Measurements from ENCODE around the gene ATP2C2. TPM values are rescaled to one million over a fixed set of nuclear protein-coding genes. Genes with fewer than 3 reads are reported as not detected.
"Not testable (repeated sequence)": the region's sequence is repeated elsewhere in the genome, so short reads cannot be mapped to it uniquely, and the experiment has no call there.

The ATP2C2 gene
- total RNA-seq, 1 donor = not detected

- Histone ChIP-seq H3K4me3 (ENCODE audit: insufficient read depth, low read length) (no peak overlapping the region), H3K27me3 (ENCODE audit: insufficient read depth, low read length) (peaks cover 11% of the 10 kb centered on the region), H3K79me2 (ENCODE audit: insufficient read depth, low read length) (no peaks in the 10 kb centered on the region), H3K4me1 (ENCODE audit: insufficient read depth, low read length) (no peaks in the 10 kb centered on the region), H3K9me3 (ENCODE audit: low read depth, low read length) (no peaks in the 10 kb centered on the region), H4K20me1 (ENCODE audit: insufficient read depth, low read length) (no peaks in the 10 kb centered on the region), H3K36me3 (ENCODE audit: insufficient read depth, low read length) (no peaks in the 10 kb centered on the region), H2AFZ (ENCODE audit: low read length) (no peak overlapping the region), H3K4me2 (ENCODE audit: insufficient read depth, low read length) (no peak overlapping the region), H3K27ac (ENCODE audit: low read depth, low read length) (no peak overlapping the region)
- TF ChIP-seq, protein P1, sequence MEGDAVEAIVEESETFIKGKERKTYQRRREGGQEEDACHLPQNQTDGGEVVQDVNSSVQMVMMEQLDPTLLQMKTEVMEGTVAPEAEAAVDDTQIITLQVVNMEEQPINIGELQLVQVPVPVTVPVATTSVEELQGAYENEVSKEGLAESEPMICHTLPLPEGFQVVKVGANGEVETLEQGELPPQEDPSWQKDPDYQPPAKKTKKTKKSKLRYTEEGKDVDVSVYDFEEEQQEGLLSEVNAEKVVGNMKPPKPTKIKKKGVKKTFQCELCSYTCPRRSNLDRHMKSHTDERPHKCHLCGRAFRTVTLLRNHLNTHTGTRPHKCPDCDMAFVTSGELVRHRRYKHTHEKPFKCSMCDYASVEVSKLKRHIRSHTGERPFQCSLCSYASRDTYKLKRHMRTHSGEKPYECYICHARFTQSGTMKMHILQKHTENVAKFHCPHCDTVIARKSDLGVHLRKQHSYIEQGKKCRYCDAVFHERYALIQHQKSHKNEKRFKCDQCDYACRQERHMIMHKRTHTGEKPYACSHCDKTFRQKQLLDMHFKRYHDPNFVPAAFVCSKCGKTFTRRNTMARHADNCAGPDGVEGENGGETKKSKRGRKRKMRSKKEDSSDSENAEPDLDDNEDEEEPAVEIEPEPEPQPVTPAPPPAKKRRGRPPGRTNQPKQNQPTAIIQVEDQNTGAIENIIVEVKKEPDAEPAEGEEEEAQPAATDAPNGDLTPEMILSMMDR (IDR thresholded peaks at IDR 0.05; ENCODE audit: extremely low read depth, low read depth, low read length) = no peak
- no peak for DNase-seq (ENCODE audit: insufficient read length, low spot score, missing footprints)
Measured at GRCh38 chr16:84397090-84397489, 28.8 kb downstream of the ATP2C2 start.

GRCh38 chr16:84398701-84399100 is 30.4 kb downstream of the ATP2C2 start:
- H3K36me3 ChIP-seq (ENCODE audit: insufficient read depth, low read length) = no peaks in the 10 kb centered on the region
- H3K27me3 ChIP-seq (ENCODE audit: insufficient read depth, low read length) = peaks cover 15% of the 10 kb centered on the region
- TF ChIP-seq, protein P1 (IDR thresholded peaks at IDR 0.05; ENCODE audit: extremely low read depth, low read depth, low read length) = no peak
- H3K4me3 ChIP-seq (ENCODE audit: insufficient read depth, low read length) = no peak overlapping the region
- no peak overlapping the region for H3K27ac ChIP-seq (ENCODE audit: low read depth, low read length)
- no peaks in the 10 kb centered on the region for H3K79me2 ChIP-seq (ENCODE audit: insufficient read depth, low read length)
- H3K4me1 ChIP-seq (ENCODE audit: insufficient read depth, low read length) = no peaks in the 10 kb centered on the region
- no peak overlapping the region for H2AFZ ChIP-seq (ENCODE audit: low read length)
- no peak overlapping the region for H3K4me2 ChIP-seq (ENCODE audit: insufficient read depth, low read length)
- no peak for DNase-seq (ENCODE audit: insufficient read length, low spot score, missing footprints)
- H4K20me1 ChIP-seq (ENCODE audit: insufficient read depth, low read length) = no peaks in the 10 kb centered on the region
- no peaks in the 10 kb centered on the region for H3K9me3 ChIP-seq (ENCODE audit: low read depth, low read length)

DNA sequence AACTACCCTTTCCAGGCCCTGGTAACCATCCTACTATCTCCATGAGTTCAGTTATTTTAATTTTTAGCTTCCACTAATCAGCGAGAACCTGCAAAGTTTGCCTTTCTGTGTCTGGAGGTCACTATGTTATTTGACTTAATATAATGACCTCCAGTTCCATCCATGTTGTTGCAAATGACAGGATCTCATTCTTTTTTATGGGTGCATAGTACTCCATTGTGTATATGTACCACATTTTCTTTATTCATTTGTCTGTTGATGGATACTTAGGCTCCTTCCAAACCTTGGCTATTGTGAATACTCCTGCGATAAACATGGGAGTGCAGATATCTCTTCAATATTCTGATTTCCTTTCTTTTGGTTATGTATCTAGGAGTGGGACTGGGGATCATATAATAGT is 31.6 kb downstream of the ATP2C2 start:
- not testable (repeated sequence) for H3K4me3 ChIP-seq (ENCODE audit: insufficient read depth, low read length); H3K79me2 ChIP-seq (ENCODE audit: insufficient read depth, low read length)

GRCh38 chr16:84403435-84403834 is 35.1 kb downstream of the ATP2C2 start:
- H3K27ac ChIP-seq (ENCODE audit: low read depth, low read length); H3K9me3 ChIP-seq (ENCODE audit: low read depth, low read length); H3K79me2 ChIP-seq (ENCODE audit: insufficient read depth, low read length); H3K4me2 ChIP-seq (ENCODE audit: insufficient read depth, low read length); H3K4me1 ChIP-seq (ENCODE audit: insufficient read depth, low read length); H3K36me3 ChIP-seq (ENCODE audit: insufficient read depth, low read length); H4K20me1 ChIP-seq (ENCODE audit: insufficient read depth, low read length); H3K4me3 ChIP-seq (ENCODE audit: insufficient read depth, low read length); DNase-seq (ENCODE audit: insufficient read length, low spot score, missing footprints); H2AFZ ChIP-seq (ENCODE audit: low read length): not testable (repeated sequence)
- H3K27me3 ChIP-seq (ENCODE audit: insufficient read depth, low read length) = peaks cover 38% of the 10 kb centered on the region

More for the DNA sequence above, 31.6 kb downstream of the ATP2C2 start:
- not testable (repeated sequence) for H2AFZ ChIP-seq (ENCODE audit: low read length); H4K20me1 ChIP-seq (ENCODE audit: insufficient read depth, low read length); H3K27ac ChIP-seq (ENCODE audit: low read depth, low read length); H3K4me2 ChIP-seq (ENCODE audit: insufficient read depth, low read length); H3K36me3 ChIP-seq (ENCODE audit: insufficient read depth, low read length); H3K9me3 ChIP-seq (ENCODE audit: low read depth, low read length); DNase-seq (ENCODE audit: insufficient read length, low spot score, missing footprints); H3K4me1 ChIP-seq (ENCODE audit: insufficient read depth, low read length)
- peaks cover 21% of the 10 kb centered on the region for H3K27me3 ChIP-seq (ENCODE audit: insufficient read depth, low read length)

GRCh38 chr16:84404324-84404723 is 36.0 kb downstream of the ATP2C2 start:
- Histone ChIP-seq H3K36me3 (ENCODE audit: insufficient read depth, low read length) (no peaks in the 10 kb centered on the region), H3K4me2 (ENCODE audit: insufficient read depth, low read length) (no peak overlapping the region), H3K4me3 (ENCODE audit: insufficient read depth, low read length) (no peak overlapping the region), H3K27me3 (ENCODE audit: insufficient read depth, low read length) (peaks cover 33% of the 10 kb centered on the region), H3K79me2 (ENCODE audit: insufficient read depth, low read length) (no peaks in the 10 kb centered on the region), H3K4me1 (ENCODE audit: insufficient read depth, low read length) (no peaks in the 10 kb centered on the region), H3K27ac (ENCODE audit: low read depth, low read length) (no peak overlapping the region), H3K9me3 (ENCODE audit: low read depth, low read length) (no peaks in the 10 kb centered on the region), H4K20me1 (ENCODE audit: insufficient read depth, low read length) (no peaks in the 10 kb centered on the region), H2AFZ (ENCODE audit: low read length) (no peak overlapping the region)
- TF ChIP-seq, protein P1 (IDR thresholded peaks at IDR 0.05; ENCODE audit: extremely low read depth, low read depth, low read length) = no peak
- DNase-seq (ENCODE audit: insufficient read length, low spot score, missing footprints) = no peak

Measured in osteoblast (primary cell).